Measurements from ENCODE around the gene LYPD4. TPM values are rescaled to one million over a fixed set of nuclear protein-coding genes. Genes with fewer than 3 reads are reported as not detected.
"Not testable (repeated sequence)": the region's sequence is repeated elsewhere in the genome, so short reads cannot be mapped to it uniquely, and the experiment has no call there.

LYPD4 gene
- total RNA-seq, 1 donor from 2014 or later: not detected

DNA sequence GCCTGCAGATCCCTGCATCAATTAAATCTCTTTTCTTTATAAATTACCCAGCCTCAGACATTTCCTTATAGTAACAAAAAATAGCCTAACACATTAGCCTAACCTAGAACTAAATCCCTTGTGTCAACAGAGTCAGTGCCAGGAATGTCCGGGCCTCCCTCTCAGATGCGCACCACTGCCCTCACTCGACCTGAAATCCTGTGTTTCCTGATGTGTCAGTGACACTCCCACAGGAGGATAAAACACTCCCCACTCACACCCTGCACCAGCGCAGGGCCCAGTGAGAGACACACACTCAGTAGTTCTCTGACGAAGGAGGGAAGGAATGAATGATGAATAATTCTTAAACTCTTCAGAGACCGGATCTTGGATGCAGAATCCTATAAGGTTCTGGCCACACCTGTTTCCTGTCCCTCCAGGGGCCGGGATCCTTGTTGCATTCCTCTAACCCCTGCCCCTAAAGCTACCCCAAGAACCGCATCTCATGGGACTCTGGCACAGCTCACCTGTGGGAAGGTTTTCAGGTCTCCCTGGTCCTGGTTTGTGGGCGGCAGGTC is 45.0 kb downstream of the LYPD4 start:
- DNase-seq: peak; percentile 15

GRCh38 chr19:41796901-41797300 is 47.6 kb downstream of the LYPD4 start:
- DNase-seq: no peak

DNA sequence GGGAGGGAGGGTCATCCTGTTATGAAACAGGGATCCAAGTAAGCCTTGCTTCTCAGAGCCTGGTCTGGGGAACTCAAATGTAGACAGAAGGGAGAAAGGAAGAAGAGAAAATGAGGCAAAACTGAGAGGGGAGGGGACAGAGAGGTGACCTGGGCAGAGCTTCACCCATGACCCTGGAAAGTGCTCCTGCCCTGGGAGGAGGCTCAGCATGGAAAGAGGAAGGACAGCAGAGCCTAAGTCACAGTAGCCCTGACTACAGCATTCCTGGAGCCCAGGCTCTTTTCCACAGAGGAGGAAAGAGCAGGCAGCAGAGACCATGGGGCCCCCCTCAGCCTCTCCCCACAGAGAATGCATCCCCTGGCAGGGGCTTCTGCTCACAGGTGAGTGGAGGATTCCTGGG is 48.1 kb downstream of the LYPD4 start, which contains the start of gene CEACAM3:
Gene CEACAM3, plus strand, starts transcription at position 226 of the 400 bp plus-strand sequence. Its CDS starts 91 bp downstream, at position 317.
- no peak for DNase-seq

DNA sequence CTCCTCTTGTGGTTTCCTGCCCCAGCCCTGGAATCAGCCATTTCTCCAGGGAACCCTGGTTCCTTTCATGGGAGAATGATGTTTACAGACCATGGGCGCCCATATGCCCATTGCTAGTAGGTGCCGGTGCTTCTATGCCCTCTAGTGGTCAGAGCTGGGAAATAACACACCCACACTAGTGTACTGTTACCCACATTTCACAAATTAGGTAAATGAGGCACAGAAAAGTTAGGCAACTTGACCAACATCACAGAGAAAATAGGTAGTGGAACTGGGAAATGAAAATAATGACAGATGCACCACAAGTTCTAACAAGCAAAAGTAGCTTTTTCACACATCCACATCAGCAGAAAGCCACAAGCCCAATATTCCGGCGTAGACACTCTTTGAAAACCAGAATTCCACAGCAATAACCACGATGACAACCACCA is 49.4 kb downstream of the LYPD4 start:
- peak; percentile 35 for DNase-seq

GRCh38 chr19:41793414-41793727 is 51.1 kb downstream of the LYPD4 start:
- no peak for DNase-seq

- DNase-seq: peak; percentile 45
Observed at GRCh38 chr19:41792513-41793413, 51.7 kb downstream of the LYPD4 start.

DNA sequence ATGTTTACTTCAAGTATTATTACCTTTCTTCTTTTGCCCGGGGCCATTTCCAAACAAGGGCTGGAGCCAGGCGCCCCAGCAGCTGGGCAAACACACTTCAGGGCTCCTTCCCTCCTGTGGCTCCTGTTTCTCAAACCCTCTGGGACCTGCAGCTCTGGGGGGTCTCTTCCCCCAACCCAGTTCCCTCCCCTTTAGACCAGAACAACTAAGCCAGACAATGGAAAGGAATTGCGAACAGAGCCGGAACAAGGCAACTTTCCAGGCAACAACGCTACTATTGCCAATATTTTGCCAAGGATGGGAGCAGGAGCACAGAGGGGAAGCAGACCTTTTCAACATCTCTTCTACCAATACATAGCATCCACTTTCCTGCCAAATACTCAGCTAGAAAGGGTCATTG is 55.4 kb downstream of the LYPD4 start:
- DNase-seq: not testable (repeated sequence)

- not testable (repeated sequence) for DNase-seq
Observed at GRCh38 chr19:41788518-41788917, 56.0 kb downstream of the LYPD4 start.

Small RNA genes lying within 50 kb of the gene (small RNA-seq; reads per million reads assigned to genes)
- gene MIR6797 (ENCODE audit: low replicate concordance): not detected

Other genes with a start within 250 kb of the LYPD4 start
- not detected for gene CEACAM4, start 217.6 kb downstream of the LYPD4 start, total RNA-seq
- gene CEACAM7, start 156.4 kb downstream of the LYPD4 start, total RNA-seq: 10.8 TPM
- gene CEACAM5, start 136.1 kb downstream of the LYPD4 start, total RNA-seq: 5.4 TPM
- gene CEACAM6, start 89.2 kb downstream of the LYPD4 start, total RNA-seq: 6.7 TPM
- gene CEACAM3, start 48.1 kb downstream of the LYPD4 start, total RNA-seq: not detected
- gene DMRTC2, start 359 bp upstream of the LYPD4 start, total RNA-seq: not detected
- gene RPS19, start 15.6 kb upstream of the LYPD4 start, total RNA-seq: 898 TPM
- gene CD79A, start 32.6 kb upstream of the LYPD4 start, total RNA-seq: 3.5 TPM
- gene ARHGEF1, start 38.5 kb upstream of the LYPD4 start, total RNA-seq: 30.7 TPM
- gene ERFL, start 83.8 kb upstream of the LYPD4 start, total RNA-seq: not detected
- gene RABAC1, start 114.6 kb upstream of the LYPD4 start, total RNA-seq: 74.6 TPM
- 2.4 TPM for gene ATP1A3, start 149.5 kb upstream of the LYPD4 start, total RNA-seq
- gene GRIK5, start 225.5 kb upstream of the LYPD4 start, total RNA-seq: 3.2 TPM
- gene ZNF574, start 231.5 kb upstream of the LYPD4 start, total RNA-seq: 14.5 TPM

Data from tongue (tissue), 3 donors.